HG03108 (cell line): ENCODE measurements around the gene STAP2.
"Not testable (repeated sequence)": the region's sequence is repeated elsewhere in the genome, so short reads cannot be mapped to it uniquely, and the experiment has no call there.

Source experiments
- ATAC-seq: cut with Tn5 transposase; IDR thresholded peaks from one replicate; pipeline ENCODE4 v1.9.1; 2021; ENCODE audit warnings: moderate library complexity; ENCODE audit not compliant: unreplicated experiment

The STAP2 gene

DNA sequence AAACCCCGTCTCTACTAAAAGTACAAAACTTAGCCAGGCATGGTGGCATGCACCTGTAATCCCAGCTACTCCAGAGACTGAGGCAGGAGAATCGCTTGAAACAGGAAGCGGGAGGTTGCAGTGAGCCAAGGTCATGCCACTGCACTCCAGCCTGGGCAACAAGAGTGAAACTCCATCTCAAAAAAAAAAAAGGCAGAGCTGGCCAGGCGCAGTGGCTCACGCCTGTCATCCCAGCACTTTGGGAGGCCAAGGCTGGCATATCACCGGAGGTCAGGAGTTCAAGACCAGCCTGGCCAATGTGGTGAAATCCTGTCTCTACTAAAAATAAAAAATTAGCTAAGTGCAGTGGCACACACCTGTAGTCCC is 64.3 kb downstream of the STAP2 start:
- not testable (repeated sequence) for ATAC-seq
